GM10248 (cell line): ENCODE measurements around the gene SLC2A4RG.
"Not testable (repeated sequence)": the region's sequence is repeated elsewhere in the genome, so short reads cannot be mapped to it uniquely, and the experiment has no call there.

Experiments
- CTCF ChIA-PET: fragments of 300-600 bp; sonication (Branson Sonifier 250); formaldehyde crosslinking; extraction: SDS; loops from one replicate; lab custom pipeline; 2021; ENCODE audit warnings: antibody characterized with exemption; lab: Yijun Ruan, JAX
- POLR2A ChIA-PET: fragments of 350-650 bp; sonication (Branson Sonifier 250); formaldehyde crosslinking; extraction: SDS; loops from one replicate; lab custom pipeline; 2020; ENCODE audit warnings: antibody characterized with exemption; lab: Yijun Ruan, JAX
- DNase-seq: peaks from one replicate; pipeline ENCODE4 v3.0.0; 2012; ENCODE audit errors: extremely low spot score
- CTCF ChIP-seq: IDR thresholded peaks from 2 replicates; pipeline ENCODE4 v1.5.1; 2012; ENCODE audit warnings: mild to moderate bottlenecking, low read depth; ENCODE audit errors: extremely low read depth, missing control alignments, control extremely low read depth

SLC2A4RG gene

GRCh38 chr20:63714858-63715257 is 24.7 kb upstream of the SLC2A4RG start:
- no peak for TF ChIP-seq CTCF
- no peak for DNase-seq
- CTCF ChIA-PET: no interaction called here
- POLR2A ChIA-PET: no interaction called here

GRCh38 chr20:63718996-63719395 is 20.6 kb upstream of the SLC2A4RG start:
- no peak for DNase-seq
- ChIA-PET CTCF (interaction anchor here (0.8 kb wide), 1 partner anchor 8 kb away, joined by 4 read pairs; no protein-coding TSS in a partner anchor), POLR2A (interaction anchor here (0.6 kb wide), 1 partner anchor 323 kb away, joined by 3 read pairs; no protein-coding TSS in a partner anchor)
- TF ChIP-seq CTCF: no peak

GRCh38 chr20:63722967-63723622 is 16.5 kb upstream of the SLC2A4RG start:
- DNase-seq, POLR2A ChIA-PET: not testable (repeated sequence)
- CTCF ChIA-PET: interaction anchor here (1.4 to 3.4 kb wide), 3 partner anchors 10 to 141 kb away, joined by 3 to 21 read pairs (median 6); partner anchors contain the start of genes ARFRP1 and ZGPAT

GRCh38 chr20:63730189-63730733 is 9.3 kb upstream of the SLC2A4RG start:
- DNase-seq, POLR2A ChIA-PET: not testable (repeated sequence)
- CTCF ChIA-PET: interaction anchor here (1.2 kb wide), 1 partner anchor 8 kb away, joined by 3 read pairs; no protein-coding TSS in a partner anchor

- POLR2A ChIA-PET: no interaction called here
- no peak for DNase-seq
- TF ChIP-seq CTCF: no peak
- CTCF ChIA-PET: no interaction called here
Observed at GRCh38 chr20:63731410-63731809, 8.2 kb upstream of the SLC2A4RG start.

GRCh38 chr20:63732118-63733095 is 7.2 kb upstream of the SLC2A4RG start:
- DNase-seq: no peak
- no peak for TF ChIP-seq CTCF
- ChIA-PET CTCF (interaction anchor here (4.6 kb wide), 1 partner anchor 25 kb away, joined by 16 read pairs; the partner anchor contains the start of genes ARFRP1 and ZGPAT), POLR2A (no interaction called here)

GRCh38 chr20:63733117-63733516 is 6.5 kb upstream of the SLC2A4RG start:
- TF ChIP-seq CTCF: no peak
- POLR2A ChIA-PET: no interaction called here
- CTCF ChIA-PET: interaction anchor here (1.1 to 4.6 kb wide), 2 partner anchors 12 to 25 kb away, joined by 5 to 16 read pairs; partner anchors contain the start of genes ARFRP1 and ZGPAT
- peak; percentile 8 for DNase-seq
